ENCODE results near the gene PHB1. TPM values are rescaled to one million over a fixed set of nuclear protein-coding genes. Genes with fewer than 3 reads are reported as not detected.

The PHB1 gene
- total RNA-seq, 4 donors from 2014 or later, result 83.5 to 114 (median 90.4) TPM

- Histone ChIP-seq H3K27me3 (no peaks in the 10 kb centered on the region), H3K4me3 (no peak overlapping the region), H3K36me3 (no peaks in the 10 kb centered on the region), H3K9me3 (no peaks in the 10 kb centered on the region), H3K4me1 (peaks cover 0 to under 1% (median 0%) of the 10 kb centered on the region in 4 donors), H3K27ac (no peak overlapping the region)
- DNase-seq (ENCODE audit: low spot score in 2 of 2), result no peak
- WGBS, 2 donors, result 26 to 69% methylated on average over 6 to 7 of the region's 7 CpGs
- TF ChIP-seq EP300 (IDR thresholded peaks at IDR 0.05) (no peak), POLR2A (IDR thresholded peaks at IDR 0.05) (no peak), CTCF (IDR thresholded peaks at IDR 0.05) (no peak)
Observed at GRCh38 chr17:49445591-49445990, 30.9 kb upstream of the PHB1 start.

GRCh38 chr17:49444384-49444783 lies 29.7 kb upstream of the PHB1 start:
- Histone ChIP-seq H3K27me3 (no peaks in the 10 kb centered on the region), H3K36me3 (no peaks in the 10 kb centered on the region), H3K4me1 (peaks cover 0 to 12% (median under 1%) of the 10 kb centered on the region in 4 donors), H3K4me3 (no peak overlapping the region), H3K27ac (no peak overlapping the region), H3K9me3 (no peaks in the 10 kb centered on the region)
- DNase-seq (ENCODE audit: low spot score in 2 of 2), result no peak
- WGBS, 2 donors, result 84 to 91% methylated on average over 12 of the region's 12 CpGs
- no peak for TF ChIP-seq CTCF (IDR thresholded peaks at IDR 0.05)
- TF ChIP-seq EP300 (IDR thresholded peaks at IDR 0.05), result no peak
- TF ChIP-seq POLR2A (IDR thresholded peaks at IDR 0.05), result no peak

GRCh38 chr17:49443862-49444261 lies 29.2 kb upstream of the PHB1 start:
- no peak for TF ChIP-seq EP300 (IDR thresholded peaks at IDR 0.05)
- TF ChIP-seq POLR2A (IDR thresholded peaks at IDR 0.05), result no peak
- no peak for TF ChIP-seq CTCF (IDR thresholded peaks at IDR 0.05)
- no peaks in the 10 kb centered on the region for H3K36me3 ChIP-seq
- H3K27me3 ChIP-seq, result no peaks in the 10 kb centered on the region
- 32 to 36% methylated on average over 6 of the region's 6 CpGs for WGBS, 2 donors
- H3K27ac ChIP-seq, result no peak overlapping the region
- no peak overlapping the region for H3K4me3 ChIP-seq
- H3K4me1 ChIP-seq, result peaks cover 0 to 18% (median 3%) of the 10 kb centered on the region in 4 donors
- no peaks in the 10 kb centered on the region for H3K9me3 ChIP-seq
- DNase-seq (ENCODE audit: low spot score in 2 of 2), result no peak

- no peaks in the 10 kb centered on the region for H3K27me3 ChIP-seq
- H3K4me1 ChIP-seq, result peaks cover 0 to 27% (median 4%) of the 10 kb centered on the region in 4 donors
- no peak for DNase-seq (ENCODE audit: low spot score in 2 of 2)
- whole genome bisulfite sequencing, 2 donors, result 83 to 85% methylated on average over 9 of the region's 9 CpGs
- no peaks in the 10 kb centered on the region for H3K36me3 ChIP-seq
- no peak overlapping the region for H3K27ac ChIP-seq
- H3K4me3 ChIP-seq, result no peak overlapping the region
- no peaks in the 10 kb centered on the region for H3K9me3 ChIP-seq
- no peak for TF ChIP-seq POLR2A (IDR thresholded peaks at IDR 0.05)
- no peak for TF ChIP-seq CTCF (IDR thresholded peaks at IDR 0.05)
- no peak for TF ChIP-seq EP300 (IDR thresholded peaks at IDR 0.05)
Observed at GRCh38 chr17:49442041-49442440, 27.4 kb upstream of the PHB1 start.

GRCh38 chr17:49441578-49441977 lies 26.9 kb upstream of the PHB1 start:
- Histone ChIP-seq H3K27me3 (no peaks in the 10 kb centered on the region), H3K27ac (no peak overlapping the region), H3K9me3 (no peaks in the 10 kb centered on the region), H3K4me1 (peaks cover 0 to 28% (median 4%) of the 10 kb centered on the region in 4 donors), H3K4me3 (no peak overlapping the region), H3K36me3 (no peaks in the 10 kb centered on the region)
- WGBS, 2 donors, result 66 to 87% methylated on average over 3 to 4 of the region's 4 CpGs
- TF ChIP-seq EP300 (IDR thresholded peaks at IDR 0.05), result no peak
- TF ChIP-seq POLR2A (IDR thresholded peaks at IDR 0.05), result no peak
- TF ChIP-seq CTCF (IDR thresholded peaks at IDR 0.05), result no peak
- no peak for DNase-seq (ENCODE audit: low spot score in 2 of 2)

Data from tibial nerve (tissue), 4 donors.